AG04450 (cell line): ENCODE measurements around the gene EFTUD2. TPM values are rescaled to one million over a fixed set of nuclear protein-coding genes. Genes with fewer than 3 reads are reported as not detected.

Experiments
- CTCF ChIA-PET: fragments of 300-600, 350-600 bp; formaldehyde crosslinking; extraction: SDS; loops from one replicate; lab custom pipeline; 2022; ENCODE audit warnings: antibody characterized with exemption, inconsistent platforms; lab: Charles Lee
- POLR2A ChIA-PET: fragments of 350-600 bp; formaldehyde crosslinking; extraction: SDS; loops from one replicate; lab custom pipeline; 2021; ENCODE audit warnings: antibody characterized with exemption, inconsistent platforms; lab: Yijun Ruan, JAX
- DNase-seq: peaks from one replicate; pipeline ENCODE4 v3.0.0-alpha.2; 2011; ENCODE audit warnings: low read depth, low spot score
- H3K27ac ChIP-seq: one replicate; pipeline ENCODE4 v1.5.1; 2012; ENCODE audit warnings: low read depth, low read length, control low read depth
- H3K27me3 ChIP-seq: one replicate; pipeline ENCODE4 v1.6.0; 2012; ENCODE audit warnings: low read length; ENCODE audit not compliant: control insufficient read depth, insufficient read depth
- H3K4me3 ChIP-seq: 2 replicates; pipeline ENCODE4 v1.5.1; 2011; ENCODE audit warnings: mild to moderate bottlenecking, low read depth, low read length, control low read depth
- H3K9me3 ChIP-seq: 2 replicates; pipeline ENCODE4 v1.5.1; 2012; ENCODE audit warnings: low read length; ENCODE audit not compliant: control insufficient read depth, insufficient read depth
- CTCF ChIP-seq: IDR thresholded peaks from 2 replicates; pipeline ENCODE4 v1.5.1; 2011; ENCODE audit warnings: low read depth, low read length, control low read depth, inconsistent platforms
- polyA plus RNA-seq: library from polyadenylated mRNA; depleted of rRNA; stranded (reverse); fragments of >200 nt; gene quantifications from 2 replicates; pipeline ENCODE4 v1.2.3, GENCODE V29; 2011

Gene EFTUD2
- polyA plus RNA-seq, 1 experiment: 147 TPM

- Histone ChIP-seq H3K4me3 (no peak overlapping the region), H3K27ac (no peak overlapping the region), H3K9me3 (no peaks in the 10 kb centered on the region), H3K27me3 (no peaks in the 10 kb centered on the region)
- DNase-seq: no peak
- ChIA-PET CTCF (interaction anchor here (0.6 to 2.6 kb wide), 6 partner anchors 10 to 251 kb away, joined by 3 to 8 read pairs (median 3); partner anchors contain the start of gene ACBD4), POLR2A (no interaction called here)
- no peak for TF ChIP-seq CTCF
These were observed 14.3 kb downstream of the EFTUD2 start for GRCh38 chr17:44884941-44885340.

DNA sequence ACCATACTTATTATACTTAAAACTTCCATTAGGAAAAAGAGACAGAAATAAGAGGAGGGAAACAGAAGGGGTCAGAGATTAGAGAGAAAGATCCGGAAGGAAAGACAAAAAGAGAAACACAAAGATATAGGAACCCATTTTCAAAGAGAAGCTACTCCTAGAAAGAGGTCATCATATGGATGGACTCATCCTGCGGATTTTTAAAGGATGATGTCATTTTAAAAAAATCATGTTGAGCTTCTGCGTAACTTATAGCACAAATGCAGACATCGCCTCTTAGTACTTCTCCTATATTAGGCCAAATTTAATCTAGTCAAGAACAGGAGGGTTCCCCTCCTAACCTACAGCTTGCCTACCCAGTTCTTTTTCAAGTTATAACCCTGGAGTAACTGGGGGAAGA is 18.1 kb downstream of the EFTUD2 start:
- no peak for TF ChIP-seq CTCF
- H3K4me3 ChIP-seq: no peak overlapping the region
- ChIA-PET CTCF (interaction anchor here (0.9 to 2.3 kb wide), 10 partner anchors 13 to 254 kb away, joined by 3 to 12 read pairs (median 6); partner anchors contain the start of gene ACBD4), POLR2A (no interaction called here)
- H3K9me3 ChIP-seq: no peaks in the 10 kb centered on the region
- H3K27ac ChIP-seq: no peak overlapping the region
- no peak for DNase-seq
- no peaks in the 10 kb centered on the region for H3K27me3 ChIP-seq

DNA sequence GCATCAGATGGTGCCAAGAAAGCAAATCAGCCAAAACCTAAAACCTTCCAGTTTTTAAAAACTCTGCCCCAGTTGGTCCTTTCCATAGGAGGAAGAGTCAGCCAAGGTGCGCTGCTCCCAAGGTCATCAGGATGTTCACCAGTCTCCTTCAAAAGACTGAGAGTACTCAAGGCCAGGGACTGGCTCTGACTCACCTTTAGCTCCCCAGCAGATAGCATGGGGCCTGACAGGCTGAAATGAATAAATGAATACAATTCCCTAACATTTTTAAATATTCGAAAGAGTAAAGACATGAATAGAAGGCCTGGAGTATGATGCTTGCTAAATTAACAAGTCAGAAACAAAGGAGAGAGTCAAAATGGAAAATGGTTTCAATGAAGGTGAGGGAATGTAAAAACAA is 19.2 kb downstream of the EFTUD2 start:
- no peaks in the 10 kb centered on the region for H3K9me3 ChIP-seq
- no peak overlapping the region for H3K27ac ChIP-seq
- POLR2A ChIA-PET: no interaction called here
- no peak overlapping the region for H3K4me3 ChIP-seq
- CTCF ChIA-PET: interaction anchor here (2.3 to 3.7 kb wide), 3 partner anchors 13 to 105 kb away, joined by 12 to 62 read pairs (median 27); no protein-coding TSS in a partner anchor
- no peak for DNase-seq
- no peak for TF ChIP-seq CTCF
- H3K27me3 ChIP-seq: no peaks in the 10 kb centered on the region

GRCh38 chr17:44879376-44879775 is 19.9 kb downstream of the EFTUD2 start:
- no peak overlapping the region for H3K4me3 ChIP-seq
- H3K27me3 ChIP-seq: no peaks in the 10 kb centered on the region
- H3K9me3 ChIP-seq: no peaks in the 10 kb centered on the region
- no peak for DNase-seq
- no peak for TF ChIP-seq CTCF
- CTCF ChIA-PET: interaction anchor here (0.6 to 3.7 kb wide), 19 partner anchors 8 to 256 kb away, joined by 3 to 62 read pairs (median 4); partner anchors contain the start of genes ACBD4 and EFTUD2
- POLR2A ChIA-PET: no interaction called here
- no peak overlapping the region for H3K27ac ChIP-seq

DNA sequence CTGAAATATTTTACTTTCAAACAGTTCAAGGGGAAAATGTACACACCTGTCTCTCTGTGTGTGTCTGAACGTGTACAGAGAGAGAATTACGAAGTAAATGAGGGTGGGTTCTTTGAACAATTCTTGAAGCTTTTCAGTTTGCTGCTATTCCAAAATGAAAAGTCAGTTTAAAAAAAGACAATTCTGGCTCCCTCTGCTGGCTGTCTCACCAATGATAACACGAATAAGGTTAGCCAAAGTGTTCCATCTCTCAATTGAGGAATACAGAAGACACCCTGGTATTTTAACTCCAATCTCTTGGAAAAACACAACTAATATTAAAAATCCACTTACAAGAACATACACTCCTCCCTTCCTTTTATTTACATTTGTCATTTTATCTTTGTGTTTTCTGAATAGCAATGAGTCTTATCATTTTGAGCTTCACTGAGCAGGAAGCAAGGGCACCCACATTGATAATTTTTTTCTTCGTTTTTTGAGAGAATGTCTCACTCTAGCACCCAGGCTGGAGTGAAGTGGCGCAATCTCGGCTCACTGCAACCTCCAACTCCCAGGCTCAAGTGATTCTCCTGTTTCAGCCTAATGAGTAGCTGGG is 20.5 kb downstream of the EFTUD2 start:
- peak; percentile 70 for TF ChIP-seq CTCF
- DNase-seq: no peak
- H3K27ac ChIP-seq: no peak overlapping the region
- ChIA-PET POLR2A (interaction anchor here (0.5 kb wide), 1 partner anchor 194 kb away, joined by 3 read pairs; no protein-coding TSS in a partner anchor), CTCF (interaction anchor here (0.6 to 3.7 kb wide), 26 partner anchors 9 to 323 kb away, joined by 3 to 62 read pairs (median 3); partner anchors contain the start of genes ACBD4 and EFTUD2)
- no peaks in the 10 kb centered on the region for H3K27me3 ChIP-seq
- H3K4me3 ChIP-seq: no peak overlapping the region
- no peaks in the 10 kb centered on the region for H3K9me3 ChIP-seq
